ENCODE results near the gene PTPRC. TPM values are rescaled to one million over a fixed set of nuclear protein-coding genes. Genes with fewer than 3 reads are reported as not detected.

The PTPRC gene
- total RNA-seq, 2 donors from 2014 or later, result 490 to 545 TPM

- Mint-ChIP-seq H3K4me1 (ENCODE audit: low read depth) (peaks cover 9% of the 10 kb centered on the region), H3K36me3 (ENCODE audit: insufficient read depth in 2 of 2) (no peaks in the 10 kb centered on the region), H3K27me3 (ENCODE audit: low read depth) (peaks cover 7% of the 10 kb centered on the region), H3K9me3 (no peaks in the 10 kb centered on the region), H3K27ac (no peak overlapping the region), H3K4me3 (no peak overlapping the region)
- ATAC-seq (replicated peaks in 1 of 2) (no peak), DNase-seq (no peak)
Measured at GRCh38 chr1:198773523-198773922, 134.7 kb downstream of the PTPRC start.

DNA sequence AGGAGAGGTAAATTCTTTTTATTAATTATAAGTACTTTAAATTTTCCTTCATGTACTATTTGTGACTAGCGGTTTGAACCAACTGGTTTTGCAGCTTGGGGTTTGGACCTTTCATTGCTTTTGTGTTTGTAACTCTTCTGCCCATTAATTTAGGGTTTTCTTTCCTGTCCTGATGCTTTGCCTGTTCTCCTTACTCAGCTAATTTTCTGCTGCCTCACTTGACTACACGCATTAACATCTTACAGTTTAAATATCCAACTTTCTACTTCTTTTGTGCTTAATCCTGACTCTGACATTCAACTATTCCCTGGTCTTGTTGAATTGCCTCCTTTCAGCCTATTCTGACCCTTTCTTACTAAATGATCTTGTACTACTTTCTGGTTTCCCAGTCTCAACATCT lies 135.6 kb downstream of the PTPRC start:
- ATAC-seq (replicated peaks in 1 of 2) (no peak), DNase-seq (no peak)
- H3K4me3 Mint-ChIP-seq, result no peak overlapping the region
- peaks cover 9% of the 10 kb centered on the region for H3K4me1 Mint-ChIP-seq (ENCODE audit: low read depth)
- no peak overlapping the region for H3K27ac Mint-ChIP-seq
- no peaks in the 10 kb centered on the region for H3K36me3 Mint-ChIP-seq (ENCODE audit: insufficient read depth in 2 of 2)
- H3K9me3 Mint-ChIP-seq, result no peaks in the 10 kb centered on the region
- peaks cover 7% of the 10 kb centered on the region for H3K27me3 Mint-ChIP-seq (ENCODE audit: low read depth)

DNA sequence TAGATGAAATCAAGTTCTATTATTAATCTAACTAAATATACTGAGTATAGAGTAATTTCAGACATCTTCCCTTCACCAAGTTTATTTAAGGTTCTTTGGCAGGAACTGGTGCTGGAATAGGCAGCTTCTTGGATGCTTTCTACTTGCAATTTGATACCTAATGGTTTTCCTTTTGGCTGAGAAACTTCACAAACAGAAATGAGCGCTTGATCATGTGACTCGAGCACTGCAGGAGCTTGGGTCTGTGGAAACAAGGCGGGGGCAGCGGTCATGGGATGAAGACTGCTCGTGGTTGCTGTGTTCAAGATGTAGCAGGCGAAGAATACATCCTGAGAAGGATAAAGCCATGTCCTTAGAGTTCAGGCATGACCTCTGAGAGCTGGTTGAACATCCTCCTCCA lies 136.8 kb downstream of the PTPRC start:
- Mint-ChIP-seq H3K9me3 (no peaks in the 10 kb centered on the region), H3K4me3 (no peak overlapping the region), H3K27ac (no peak overlapping the region), H3K36me3 (ENCODE audit: insufficient read depth in 2 of 2) (no peaks in the 10 kb centered on the region), H3K4me1 (ENCODE audit: low read depth) (peaks cover 9% of the 10 kb centered on the region), H3K27me3 (ENCODE audit: low read depth) (peaks cover 7% of the 10 kb centered on the region)
- DNase-seq, result no peak
- no peak for ATAC-seq (replicated peaks in 1 of 2)

DNA sequence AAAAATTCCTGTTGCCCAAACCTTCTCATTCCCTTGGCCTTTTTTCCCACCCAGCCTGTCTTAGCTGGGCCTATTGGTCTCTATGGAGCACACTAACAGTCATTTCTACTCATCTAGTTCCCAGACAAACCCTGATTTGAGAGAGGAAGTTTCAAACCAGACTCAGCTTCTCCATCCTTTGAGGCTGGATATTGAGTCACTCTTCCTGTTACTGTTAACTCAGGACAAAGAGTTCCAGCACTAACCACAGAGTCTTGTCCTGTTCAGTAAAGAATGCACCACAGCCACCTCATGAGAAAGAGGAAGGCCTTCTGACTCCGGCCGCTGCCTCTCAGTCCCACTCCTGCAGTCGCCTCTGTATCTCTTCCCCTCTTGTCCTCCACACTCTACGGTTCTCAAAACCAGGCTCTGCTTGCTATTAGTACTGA lies 137.8 kb downstream of the PTPRC start:
- peak; percentile 39 to 53 for ATAC-seq (replicated peaks in 1 of 2)
- Mint-ChIP-seq H3K4me1 (ENCODE audit: low read depth) (peaks cover 9% of the 10 kb centered on the region), H3K27ac (peak overlapping the region; percentile 39), H3K9me3 (no peaks in the 10 kb centered on the region), H3K4me3 (no peak overlapping the region), H3K36me3 (ENCODE audit: insufficient read depth in 2 of 2) (no peaks in the 10 kb centered on the region), H3K27me3 (ENCODE audit: low read depth) (peaks cover 7% of the 10 kb centered on the region)
- DNase-seq, result no peak

DNA sequence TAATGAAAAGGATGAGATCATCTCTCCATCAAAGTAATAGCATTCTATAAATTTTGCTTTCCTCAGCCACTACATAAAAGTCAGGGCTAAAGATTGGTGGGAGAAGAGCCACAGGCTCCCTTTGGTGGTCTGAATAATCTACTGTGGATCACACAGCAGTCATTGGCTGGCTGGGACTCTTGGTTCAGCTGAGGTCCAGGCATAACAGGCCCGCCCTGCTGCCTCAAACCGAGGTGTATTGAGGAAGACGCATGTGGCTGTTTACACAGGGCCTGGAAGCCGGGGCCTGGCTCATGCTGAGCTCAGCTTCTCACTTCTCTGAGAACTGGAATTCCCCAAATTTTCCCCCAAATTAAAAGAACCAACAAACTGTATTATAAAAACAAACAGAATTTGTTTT lies 139.2 kb downstream of the PTPRC start:
- Mint-ChIP-seq H3K27me3 (ENCODE audit: low read depth) (peaks cover 3% of the 10 kb centered on the region), H3K9me3 (no peaks in the 10 kb centered on the region), H3K36me3 (ENCODE audit: insufficient read depth in 2 of 2) (no peaks in the 10 kb centered on the region), H3K27ac (no peak overlapping the region), H3K4me1 (ENCODE audit: low read depth) (peaks cover 9% of the 10 kb centered on the region), H3K4me3 (no peak overlapping the region)
- no peak for ATAC-seq (replicated peaks in 1 of 2)
- no peak for DNase-seq

DNA sequence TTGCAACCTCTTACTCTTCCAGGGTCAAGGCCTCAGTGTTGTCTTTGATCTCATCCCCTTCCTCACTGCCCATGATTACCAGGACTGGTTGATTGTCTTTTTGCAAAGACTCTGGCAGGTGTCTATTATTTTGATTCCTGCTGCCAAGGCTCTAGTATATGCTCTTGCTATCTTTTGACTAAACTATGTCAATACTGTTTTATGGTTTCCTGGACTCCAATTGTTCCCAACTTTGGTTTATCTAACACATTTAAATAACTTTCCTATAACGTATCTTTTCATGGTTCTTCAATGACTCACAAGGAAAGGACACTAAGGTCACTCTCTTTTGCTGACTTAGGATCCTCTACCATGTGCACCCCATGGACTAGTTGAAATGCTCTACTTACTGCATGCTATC lies 141.5 kb downstream of the PTPRC start:
- DNase-seq (no peak), ATAC-seq (replicated peaks in 1 of 2) (no peak)
- H3K4me3 Mint-ChIP-seq, result no peak overlapping the region
- no peak overlapping the region for H3K27ac Mint-ChIP-seq
- H3K27me3 Mint-ChIP-seq (ENCODE audit: low read depth), result no peaks in the 10 kb centered on the region
- no peaks in the 10 kb centered on the region for H3K9me3 Mint-ChIP-seq
- peaks cover 9% of the 10 kb centered on the region for H3K4me1 Mint-ChIP-seq (ENCODE audit: low read depth)
- H3K36me3 Mint-ChIP-seq (ENCODE audit: insufficient read depth in 2 of 2), result no peaks in the 10 kb centered on the region

DNA sequence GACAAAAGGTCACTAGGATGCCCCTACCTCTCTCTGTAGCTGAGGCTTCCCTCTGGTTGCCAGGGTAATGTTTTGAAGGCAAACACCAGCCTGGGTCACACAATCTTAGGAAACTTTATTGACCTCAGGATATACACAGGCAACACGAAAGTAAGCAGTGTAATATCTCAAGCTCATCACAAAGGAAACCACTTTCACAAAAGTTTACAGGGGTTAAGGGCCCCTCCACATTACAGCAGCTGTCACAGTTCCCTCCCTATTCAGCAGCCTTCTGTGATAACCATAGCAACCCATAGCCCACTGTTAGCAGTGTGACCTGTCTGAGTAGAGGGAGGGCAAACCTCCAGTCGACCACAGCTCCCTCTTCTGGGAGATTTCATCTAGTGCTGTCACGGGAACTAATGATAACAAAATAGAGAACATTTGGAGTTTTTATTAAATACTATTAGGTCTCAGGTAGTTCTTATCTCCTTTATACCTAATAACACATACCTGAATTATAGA lies 149.8 kb downstream of the PTPRC start:
- Mint-ChIP-seq H3K4me3 (no peak overlapping the region), H3K4me1 (ENCODE audit: low read depth) (peaks cover 4% of the 10 kb centered on the region), H3K27ac (no peak overlapping the region), H3K27me3 (ENCODE audit: low read depth) (no peaks in the 10 kb centered on the region), H3K9me3 (peaks cover 1% of the 10 kb centered on the region in 2 donors), H3K36me3 (ENCODE audit: insufficient read depth in 2 of 2) (no peaks in the 10 kb centered on the region)
- DNase-seq, result peak; percentile 9 to 19
- ATAC-seq (replicated peaks in 1 of 2), result peak; percentile 81 to 83

DNA sequence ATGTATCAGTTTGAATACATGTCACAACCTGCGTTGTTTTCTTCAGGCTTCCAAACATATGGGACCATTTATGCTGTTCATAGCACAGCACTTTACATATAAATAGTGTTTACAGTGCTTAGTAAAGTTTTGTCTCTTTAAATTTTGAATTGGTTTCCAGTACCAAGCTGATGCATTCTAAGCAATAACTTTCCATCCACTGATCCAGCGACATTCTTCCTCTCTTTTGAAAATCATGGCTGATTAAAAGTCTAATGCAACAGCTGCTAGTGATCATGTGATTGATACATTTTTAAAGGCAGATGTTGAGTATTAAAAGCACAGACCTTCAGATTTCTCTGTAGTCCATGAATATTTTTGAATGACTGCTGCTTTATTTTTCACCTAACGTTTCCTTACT lies 154.9 kb downstream of the PTPRC start:
- H3K27me3 Mint-ChIP-seq (ENCODE audit: low read depth), result no peaks in the 10 kb centered on the region
- DNase-seq (no peak), ATAC-seq (replicated peaks in 1 of 2) (no peak)
- peaks cover 12 to 17% of the 10 kb centered on the region in 2 donors for H3K9me3 Mint-ChIP-seq
- peaks cover 8 to 13% of the 10 kb centered on the region in 2 donors for H3K36me3 Mint-ChIP-seq (ENCODE audit: insufficient read depth in 2 of 2)
- no peak overlapping the region for H3K4me3 Mint-ChIP-seq
- H3K4me1 Mint-ChIP-seq (ENCODE audit: low read depth), result peaks cover 4% of the 10 kb centered on the region
- H3K27ac Mint-ChIP-seq, result no peak overlapping the region

DNA sequence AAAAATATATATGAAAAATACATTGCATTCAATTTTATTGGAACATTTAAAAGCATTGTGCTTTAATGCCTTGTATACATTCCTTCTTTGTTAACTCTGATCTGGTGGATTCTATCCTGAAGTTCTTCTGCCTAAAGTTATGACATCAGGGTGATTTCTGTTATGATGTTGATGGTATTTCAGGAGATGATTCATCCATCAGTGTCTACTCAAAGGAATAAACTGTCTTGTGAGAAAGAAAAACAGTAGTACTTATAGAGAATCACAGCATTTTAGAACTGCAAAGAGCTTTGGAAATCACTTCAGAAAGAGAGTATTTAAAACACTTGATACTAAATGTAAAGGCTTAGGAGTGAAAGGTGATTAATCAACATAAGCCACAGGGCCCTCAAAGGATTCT lies 155.7 kb downstream of the PTPRC start:
- Mint-ChIP-seq H3K27ac (no peak overlapping the region), H3K4me3 (no peak overlapping the region), H3K36me3 (ENCODE audit: insufficient read depth in 2 of 2) (peaks cover 8 to 13% of the 10 kb centered on the region in 2 donors), H3K9me3 (peaks cover 12 to 17% of the 10 kb centered on the region in 2 donors), H3K4me1 (ENCODE audit: low read depth) (peaks cover 4% of the 10 kb centered on the region), H3K27me3 (ENCODE audit: low read depth) (no peaks in the 10 kb centered on the region)
- DNase-seq, result no peak
- ATAC-seq (replicated peaks in 1 of 2), result peak; percentile 39 to 60

- H3K27ac Mint-ChIP-seq, result no peak overlapping the region
- H3K4me1 Mint-ChIP-seq (ENCODE audit: low read depth), result peaks cover 4% of the 10 kb centered on the region
- peaks cover 8 to 13% of the 10 kb centered on the region in 2 donors for H3K36me3 Mint-ChIP-seq (ENCODE audit: insufficient read depth in 2 of 2)
- ATAC-seq (replicated peaks in 1 of 2) (no peak), DNase-seq (no peak)
- H3K27me3 Mint-ChIP-seq (ENCODE audit: low read depth), result peaks cover 8% of the 10 kb centered on the region
- peaks cover 10 to 15% of the 10 kb centered on the region in 2 donors for H3K9me3 Mint-ChIP-seq
- H3K4me3 Mint-ChIP-seq, result no peak overlapping the region
Measured at GRCh38 chr1:198797656-198798055, 158.8 kb downstream of the PTPRC start.

DNA sequence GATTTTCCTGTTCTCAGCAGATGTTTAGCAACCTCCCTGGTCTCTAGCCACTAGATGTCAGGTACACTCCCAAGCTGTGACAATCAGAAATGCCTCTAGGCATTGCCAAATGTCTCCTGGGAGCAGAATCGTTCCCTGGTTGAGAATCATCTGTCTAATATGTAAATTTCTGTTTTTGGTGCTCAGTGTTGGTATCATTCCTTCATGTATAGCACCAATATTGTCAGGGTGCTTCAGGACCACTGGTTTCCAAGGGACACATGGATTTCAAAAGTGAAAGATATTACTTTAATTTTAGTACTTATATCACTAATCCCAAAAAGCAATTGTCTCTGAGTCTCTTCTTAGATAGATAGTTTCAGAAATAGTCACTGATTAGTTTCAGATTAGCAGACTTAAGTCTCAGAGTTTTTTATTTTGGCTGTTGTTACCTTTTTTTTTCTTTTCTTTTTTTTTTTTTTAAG lies 160.1 kb downstream of the PTPRC start:
- H3K4me1 Mint-ChIP-seq (ENCODE audit: low read depth), result peaks cover 4% of the 10 kb centered on the region
- peaks cover 8 to 13% of the 10 kb centered on the region in 2 donors for H3K36me3 Mint-ChIP-seq (ENCODE audit: insufficient read depth in 2 of 2)
- no peak for ATAC-seq (replicated peaks in 1 of 2)
- no peak for DNase-seq
- H3K27ac Mint-ChIP-seq, result no peak overlapping the region
- no peak overlapping the region for H3K4me3 Mint-ChIP-seq
- H3K27me3 Mint-ChIP-seq (ENCODE audit: low read depth), result peaks cover 8% of the 10 kb centered on the region
- H3K9me3 Mint-ChIP-seq, result peaks cover 10 to 15% of the 10 kb centered on the region in 2 donors

DNA sequence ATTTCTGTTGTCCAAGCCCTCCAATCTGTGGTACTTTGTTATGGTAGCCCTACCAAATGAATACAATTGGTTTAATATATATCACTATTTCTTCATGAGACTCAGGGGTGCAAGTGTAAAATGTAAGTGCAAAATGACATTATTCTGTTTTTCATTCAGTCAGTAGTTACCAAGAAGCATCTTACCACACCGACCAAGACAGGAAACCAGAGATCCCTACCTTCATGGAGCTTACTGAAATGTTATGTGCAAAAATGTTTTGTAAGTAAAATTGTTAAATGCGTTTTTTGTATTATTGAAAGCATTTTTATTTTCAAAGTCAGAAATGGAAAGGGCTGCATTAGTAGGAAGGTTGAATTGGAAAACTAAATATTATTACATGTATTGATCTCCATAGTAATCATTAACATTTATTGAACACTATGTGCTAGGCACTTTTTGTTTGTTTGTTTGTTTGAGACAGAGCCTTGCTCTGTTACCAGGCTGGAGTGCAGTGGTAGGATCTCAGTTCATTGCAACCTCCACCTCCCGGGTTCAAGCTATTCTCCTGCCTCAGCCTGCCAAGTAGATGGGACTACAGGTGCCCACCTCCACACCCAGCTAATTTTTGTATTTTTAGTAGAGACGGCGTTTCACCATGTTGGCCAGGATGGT lies 166.8 kb downstream of the PTPRC start:
- Mint-ChIP-seq H3K9me3 (peaks cover 0 to 4% of the 10 kb centered on the region in 2 donors), H3K36me3 (ENCODE audit: insufficient read depth in 2 of 2) (no peaks in the 10 kb centered on the region), H3K27ac (no peak overlapping the region), H3K4me3 (no peak overlapping the region), H3K4me1 (ENCODE audit: low read depth) (no peaks in the 10 kb centered on the region), H3K27me3 (ENCODE audit: low read depth) (peaks cover 8% of the 10 kb centered on the region)
- no peak for ATAC-seq (replicated peaks in 1 of 2)
- DNase-seq, result no peak

GRCh38 chr1:198806861-198807260 lies 168.0 kb downstream of the PTPRC start:
- Mint-ChIP-seq H3K27me3 (ENCODE audit: low read depth) (peaks cover 2% of the 10 kb centered on the region), H3K27ac (no peak overlapping the region), H3K9me3 (peaks cover 0 to 6% of the 10 kb centered on the region in 2 donors), H3K4me1 (ENCODE audit: low read depth) (no peaks in the 10 kb centered on the region), H3K4me3 (no peak overlapping the region), H3K36me3 (ENCODE audit: insufficient read depth in 2 of 2) (no peaks in the 10 kb centered on the region)
- no peak for DNase-seq
- ATAC-seq (replicated peaks in 1 of 2), result no peak
